GM12878 (cell line): ENCODE measurements around the gene CLN3.

Experiments
- E2F4 ChIP-seq: IDR thresholded peaks from 2 replicates; pipeline ENCODE4 v1.6.1; 2012; ENCODE audit warnings: low read depth, low read length, improper control_type of control experiment
- FOXM1 ChIP-seq: IDR thresholded peaks from 2 replicates; pipeline ENCODE4 v1.6.1; 2012; ENCODE audit warnings: low read depth, mild to moderate bottlenecking, inconsistent platforms, low read length, moderate library complexity
- KDM1A ChIP-seq: fragments of 200-600 bp; sonication (generic); IDR thresholded peaks from 2 replicates; pipeline ENCODE4 v1.6.1; 2016; ENCODE audit warnings: borderline replicate concordance
- RAD21 ChIP-seq: IDR thresholded peaks from 2 replicates; pipeline ENCODE4 v1.6.1; 2011; ENCODE audit warnings: mild to moderate bottlenecking, low read depth, low read length, moderate library complexity; ENCODE audit not compliant: insufficient read depth
- TAF1 ChIP-seq: IDR thresholded peaks from 2 replicates; pipeline ENCODE4 v1.6.1; 2011; ENCODE audit warnings: mild to moderate bottlenecking, low read depth, low read length, borderline replicate concordance
- USF2 ChIP-seq: IDR thresholded peaks from 2 replicates; pipeline ENCODE4 v1.6.1; 2011; ENCODE audit warnings: low read depth, low read length, improper control_type of control experiment, borderline replicate concordance
- ZNF592 ChIP-seq: fragments of 450-650 bp; IDR thresholded peaks from 2 replicates; pipeline ENCODE4 v1.6.1; 2017; ENCODE audit warnings: mild to moderate bottlenecking, moderate library complexity

- TF ChIP-seq USF2 = no peak
- no peak for TF ChIP-seq ZNF592
- TF ChIP-seq KDM1A = no peak
- no peak for TF ChIP-seq TAF1
- TF ChIP-seq E2F4 = no peak
- no peak for TF ChIP-seq FOXM1
- TF ChIP-seq RAD21 = no peak
Measured at GRCh38 chr16:28513484-28514181, 21.8 kb upstream of the CLN3 start.
